IPS-NIHi7 (cell line): ENCODE data around the gene HORMAD2.

Experiments used
- DNase-seq: peaks from one replicate; pipeline ENCODE4 v3.0.0; 2012; ENCODE audit warnings: mixed read lengths; ENCODE audit errors: extremely low spot score

HORMAD2 gene

GRCh38 chr22:30104501-30105156, 24.4 kb downstream of the HORMAD2 start:
- DNase-seq, result no peak

- no peak for DNase-seq
These were observed 25.2 kb downstream of the HORMAD2 start for GRCh38 chr22:30105483-30105882.

DNA sequence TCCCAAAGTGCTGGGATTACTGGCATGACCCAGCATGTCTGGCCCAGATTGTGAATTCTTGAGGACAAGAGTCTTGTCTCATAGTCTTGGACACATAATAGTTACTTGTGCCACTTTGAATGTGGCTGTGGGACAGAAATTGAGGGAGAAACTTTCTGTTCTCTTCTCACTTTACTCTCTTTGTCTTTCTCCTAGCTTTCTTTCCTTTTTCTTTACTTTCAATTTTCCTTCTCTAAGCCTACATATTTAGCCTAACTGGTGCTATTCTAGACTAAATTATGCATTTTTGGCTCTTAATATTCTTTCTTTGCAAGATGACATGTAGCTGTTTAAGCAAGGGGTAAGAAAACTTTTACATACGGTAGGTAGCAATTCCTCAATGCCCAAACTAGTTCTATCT, 33.2 kb downstream of the HORMAD2 start:
- no peak for DNase-seq

GRCh38 chr22:30114361-30114760, 34.1 kb downstream of the HORMAD2 start:
- DNase-seq, result no peak

DNA sequence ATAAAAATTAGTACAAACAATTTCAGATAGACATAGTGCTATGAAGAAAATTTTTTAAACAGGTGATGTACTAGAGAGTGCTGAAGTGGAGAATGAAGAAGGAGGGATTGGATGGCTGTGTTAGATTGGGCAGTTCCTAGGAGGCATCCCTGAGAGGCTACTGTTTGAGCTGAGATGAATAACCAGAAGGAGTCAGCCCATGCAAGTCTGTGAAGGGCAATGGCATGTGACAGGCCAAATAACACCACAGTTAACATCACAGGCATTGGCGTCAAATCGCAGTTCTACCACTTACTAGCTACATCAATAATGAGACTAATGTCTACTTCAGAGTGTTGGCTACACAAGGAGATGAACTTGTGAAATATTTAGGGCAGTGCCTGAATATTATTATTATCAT, 35.4 kb downstream of the HORMAD2 start:
- DNase-seq, result peak; percentile 10

DNA sequence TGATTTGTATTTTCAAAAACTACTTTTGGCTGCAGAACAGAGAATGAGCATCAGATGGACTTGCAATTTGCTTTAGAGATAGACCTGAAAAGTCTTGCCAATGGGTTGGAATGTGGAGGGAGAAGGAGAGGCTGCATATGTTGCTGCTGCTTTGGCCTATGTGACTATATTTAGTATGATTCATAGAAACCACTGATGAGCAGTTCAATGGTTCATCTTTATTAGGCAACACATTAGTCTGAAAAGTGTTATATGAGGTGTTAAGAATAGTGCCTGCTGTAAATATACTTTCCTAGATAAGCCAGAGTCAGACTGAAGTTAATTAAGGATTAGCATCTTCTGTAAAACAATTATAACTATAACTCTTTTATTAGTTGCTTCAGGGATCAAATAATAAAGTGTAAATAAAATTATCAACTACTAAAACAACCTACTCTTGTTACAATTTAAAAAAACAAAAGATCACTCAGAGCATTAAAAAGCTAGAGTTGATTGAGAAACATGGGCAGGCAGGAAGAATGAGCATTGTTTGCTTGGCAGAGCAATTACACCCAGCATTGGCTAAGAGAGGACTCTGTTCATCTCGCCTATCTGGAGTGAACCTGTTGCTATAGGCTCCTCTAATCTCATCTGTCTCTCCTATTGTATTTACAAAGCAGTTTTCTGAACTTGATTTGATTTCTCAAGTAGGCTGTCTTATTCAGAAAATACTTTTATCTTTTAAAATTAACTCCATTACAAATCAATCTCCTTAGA, 36.3 kb downstream of the HORMAD2 start:
- DNase-seq, result no peak

GRCh38 chr22:30117256-30117655, 37.0 kb downstream of the HORMAD2 start:
- DNase-seq, result no peak

DNA sequence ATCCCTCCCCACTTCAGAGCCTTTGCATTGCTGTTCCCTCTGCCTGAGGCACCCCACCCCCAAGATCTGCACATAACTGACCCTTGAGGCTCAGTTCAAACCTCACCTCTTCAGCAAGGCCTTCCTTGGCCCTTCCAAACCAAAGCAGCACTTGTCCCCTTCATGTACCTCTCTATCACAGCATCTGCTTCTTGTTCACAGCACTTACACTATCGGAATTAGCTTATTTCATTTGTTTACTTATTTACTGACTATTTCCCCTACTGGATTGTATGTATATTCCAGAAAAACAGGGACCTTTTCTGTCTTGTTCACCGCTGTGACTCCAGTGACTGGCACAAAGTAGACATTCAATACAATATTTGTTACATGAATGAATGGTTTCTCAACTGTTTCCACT, 38.0 kb downstream of the HORMAD2 start:
- DNase-seq, result no peak

GRCh38 chr22:30121960-30122359, 41.7 kb downstream of the HORMAD2 start:
- no peak for DNase-seq

DNA sequence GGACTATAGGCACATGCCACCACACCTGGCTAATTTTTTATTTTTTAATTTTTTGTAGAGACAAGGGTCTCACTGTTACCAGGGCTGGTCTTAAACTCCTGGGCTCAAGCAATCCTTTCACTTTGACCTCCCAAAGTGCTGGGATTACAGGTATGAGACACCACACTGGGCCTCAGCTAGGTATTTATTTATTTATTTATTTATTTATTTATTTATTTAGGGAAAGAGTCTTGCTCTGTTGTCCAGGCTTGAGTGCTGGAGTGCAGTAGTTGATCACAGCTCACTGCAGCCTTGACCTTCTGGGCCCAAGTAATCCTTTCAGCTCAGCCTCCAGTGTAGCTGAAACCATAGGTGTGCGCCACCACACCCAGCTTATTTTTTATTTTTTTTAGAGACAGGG, 43.2 kb downstream of the HORMAD2 start:
- no peak for DNase-seq

GRCh38 chr22:30127749-30128166, 47.5 kb downstream of the HORMAD2 start:
- no peak for DNase-seq

- DNase-seq, result no peak
These were observed 48.2 kb downstream of the HORMAD2 start for GRCh38 chr22:30128511-30128910.

DNA sequence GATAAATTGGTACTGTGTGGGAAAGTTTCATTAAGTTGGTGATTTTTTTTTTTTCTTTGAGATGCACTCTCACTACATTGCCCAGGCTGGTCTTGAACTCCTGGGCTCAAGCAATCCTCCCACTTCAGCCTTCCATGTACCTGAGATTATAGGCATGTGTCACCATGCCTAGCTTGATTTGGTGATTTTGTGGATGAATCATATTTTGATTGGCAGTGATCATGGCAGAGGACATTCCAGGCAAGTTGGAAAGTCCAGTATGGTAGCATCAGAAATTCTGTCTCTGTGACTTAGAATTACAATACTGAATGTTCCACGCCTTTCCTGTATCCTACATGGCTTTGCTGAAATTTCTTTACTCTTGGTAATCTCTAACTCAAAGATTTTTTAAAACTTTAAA, 49.4 kb downstream of the HORMAD2 start:
- no peak for DNase-seq

DNA sequence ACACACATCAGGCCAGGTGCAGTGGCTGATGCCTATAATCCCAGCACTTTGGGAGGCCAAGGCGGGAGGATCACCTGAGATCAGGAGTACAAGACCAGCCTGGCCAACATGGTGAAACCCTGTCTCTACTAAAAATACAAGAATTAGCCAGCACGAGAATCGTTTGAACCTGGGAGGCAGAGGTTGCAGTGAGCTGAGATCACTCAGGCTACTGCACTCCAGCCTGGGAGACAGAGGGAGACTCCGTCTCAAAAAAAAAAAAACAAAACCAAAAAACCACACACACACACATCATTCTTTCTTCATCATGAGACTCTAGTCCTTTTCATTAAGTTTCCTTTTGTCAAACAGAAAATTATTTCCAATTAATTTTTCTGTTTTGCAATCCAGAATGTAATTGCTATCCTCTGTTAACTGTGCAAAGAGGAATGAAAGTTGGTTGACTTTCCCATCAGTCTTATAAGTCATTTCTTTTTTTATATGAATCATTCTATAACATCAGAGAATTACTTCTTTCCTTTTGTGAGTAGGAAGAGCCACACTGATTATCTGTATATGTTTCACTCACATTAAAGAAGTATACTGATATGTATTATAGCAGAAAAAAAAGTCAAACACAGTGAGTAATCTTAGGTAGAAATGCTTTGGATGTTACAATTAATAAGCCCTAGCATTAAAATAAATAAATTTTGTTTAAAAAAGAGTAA, 52.2 kb downstream of the HORMAD2 start:
- DNase-seq, result no peak

DNA sequence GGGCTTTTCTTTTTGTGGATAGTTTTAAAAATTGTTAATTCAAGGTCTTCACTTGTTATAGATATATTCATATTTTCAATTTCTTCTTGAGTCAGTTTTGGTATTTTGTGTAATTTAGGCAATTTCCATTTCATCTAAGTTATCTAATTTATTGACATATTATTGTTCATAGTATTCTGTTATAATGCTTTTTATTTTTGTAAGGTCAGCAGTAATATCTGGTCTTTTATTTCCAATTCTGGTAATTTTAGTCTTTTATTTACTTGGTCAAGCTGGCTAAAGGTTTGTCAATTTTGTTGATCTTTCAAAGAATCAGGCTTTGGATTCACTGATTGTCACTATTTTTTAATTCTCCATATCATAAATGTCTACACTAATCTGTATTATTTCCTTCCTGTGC, 60.1 kb downstream of the HORMAD2 start:
- DNase-seq, result no peak

DNA sequence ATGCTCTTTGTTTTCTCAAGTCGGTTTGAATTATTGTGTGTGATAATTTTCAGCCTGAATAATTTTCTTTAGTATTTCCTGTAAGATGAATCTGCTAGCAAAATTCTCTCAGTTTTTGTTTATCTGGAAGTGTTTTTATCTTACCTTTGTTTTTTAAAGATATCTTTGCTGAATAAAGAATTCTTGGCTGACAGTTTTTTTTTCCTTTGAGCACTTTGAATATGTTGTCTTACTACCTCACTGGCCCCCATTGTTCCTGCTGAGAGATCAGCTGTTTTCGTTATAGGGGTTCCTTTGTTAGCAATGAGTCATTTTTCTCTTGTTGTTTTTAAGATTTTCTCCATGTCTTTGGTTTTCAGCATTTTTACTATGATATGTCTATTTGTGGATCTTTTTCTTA, 63.0 kb downstream of the HORMAD2 start:
- DNase-seq, result no peak

GRCh38 chr22:30144391-30144790, 64.1 kb downstream of the HORMAD2 start:
- DNase-seq, result no peak

GRCh38 chr22:30150212-30150611, 69.9 kb downstream of the HORMAD2 start:
- no peak for DNase-seq

- no peak for DNase-seq
These were observed 78.0 kb downstream of the HORMAD2 start for GRCh38 chr22:30158277-30158676.

- DNase-seq, result no peak
These were observed 78.7 kb downstream of the HORMAD2 start for GRCh38 chr22:30158744-30159500.

GRCh38 chr22:30159561-30160353, 79.5 kb downstream of the HORMAD2 start:
- DNase-seq, result no peak
